HCT116 (cell line): ENCODE data around the gene TMEM106C.

ENCODE experiments used
- CEBPB ChIP-seq: IDR thresholded peaks from 2 replicates; pipeline ENCODE4 v1.6.1; 2012; ENCODE audit warnings: low read depth
- CTCF ChIP-seq, 3 experiments: fragments of 200-600 bp in 1 of 3; sonication (generic) in 1 of 3; IDR thresholded peaks in 2 of 3; conservative IDR thresholded peaks in 1 of 3; 2 replicates each; pipeline ENCODE4 v1.5.1; 2012 to 2017; ENCODE audit warnings: low read depth in 2 of 3, low read length in 2 of 3, antibody characterized with exemption in 1 of 3, borderline replicate concordance in 1 of 3, control low read depth in 1 of 3, mild to moderate bottlenecking in 1 of 3, mixed read lengths in 1 of 3, mixed run types in 1 of 3, moderate library complexity in 1 of 3; ENCODE audit not compliant: insufficient read depth in 1 of 3
- FOSL1 ChIP-seq: IDR thresholded peaks from 2 replicates; pipeline ENCODE4 v1.6.1; 2012; ENCODE audit warnings: low read depth
- POLR2A ChIP-seq: IDR thresholded peaks from 2 replicates; pipeline ENCODE4 v1.7.0; 2011; ENCODE audit warnings: borderline replicate concordance; ENCODE audit not compliant: insufficient read depth, insufficient read length; ENCODE audit errors: extremely low read depth

- TF ChIP-seq CTCF (IDR thresholded peaks at IDR 0.05 in 2 of 3, conservative IDR thresholded peaks at IDR 0.05 in 1 of 3; ENCODE audit: borderline replicate concordance in 1 of 3, insufficient read depth in 1 of 3, low read depth in 2 of 3, low read length in 2 of 3) (no peak), POLR2A (no peak), CEBPB (no peak), FOSL1 (no peak)
Measured at GRCh38 chr12:47995981-47996401, 32.6 kb downstream of the TMEM106C start.
